NCI-H2107 treated with DMSO at 0.1 percent for 48 hours (cell line): Measurements from ENCODE around the gene P4HA2.

Experiments used
- DNase-seq: peaks from one replicate; lab custom pipeline; 2025; ENCODE audit not compliant: unreplicated experiment; lab: John Stamatoyannopoulos, UW

The P4HA2 gene

GRCh38 chr5:132204371-132205135 is 23.1 kb downstream of the P4HA2 start:
- DNase-seq: no peak

GRCh38 chr5:132203916-132204315 is 23.7 kb downstream of the P4HA2 start:
- no peak for DNase-seq

GRCh38 chr5:132203464-132203818 is 24.2 kb downstream of the P4HA2 start:
- DNase-seq: no peak

GRCh38 chr5:132202711-132203463 is 24.8 kb downstream of the P4HA2 start:
- DNase-seq: no peak

- DNase-seq: no peak
These were observed 28.5 kb downstream of the P4HA2 start for GRCh38 chr5:132199116-132199680.

GRCh38 chr5:132198571-132198970 is 29.1 kb downstream of the P4HA2 start:
- DNase-seq: no peak

GRCh38 chr5:132195727-132196126 is 31.9 kb downstream of the P4HA2 start:
- DNase-seq: no peak

GRCh38 chr5:132193165-132193694 is 34.4 kb downstream of the P4HA2 start:
- DNase-seq: no peak

- peak; percentile 50 for DNase-seq
These were observed 37.4 kb downstream of the P4HA2 start for GRCh38 chr5:132190161-132190817.

- DNase-seq: no peak
These were observed 43.1 kb downstream of the P4HA2 start for GRCh38 chr5:132184588-132184987.

- no peak for DNase-seq
These were observed 43.9 kb downstream of the P4HA2 start for GRCh38 chr5:132183723-132184122.

- DNase-seq: no peak
These were observed 45.2 kb downstream of the P4HA2 start for GRCh38 chr5:132182359-132183040.

GRCh38 chr5:132181011-132181629 is 46.5 kb downstream of the P4HA2 start:
- no peak for DNase-seq

- DNase-seq: peak; percentile 5
These were observed 47.4 kb downstream of the P4HA2 start for GRCh38 chr5:132180134-132180745.

- no peak for DNase-seq
These were observed 48.2 kb downstream of the P4HA2 start for GRCh38 chr5:132179405-132179804.

GRCh38 chr5:132177691-132178149 is 49.9 kb downstream of the P4HA2 start:
- no peak for DNase-seq

GRCh38 chr5:132176987-132177386 is 50.7 kb downstream of the P4HA2 start:
- DNase-seq: no peak

GRCh38 chr5:132176521-132176945 is 51.1 kb downstream of the P4HA2 start:
- DNase-seq: no peak

- DNase-seq: no peak
These were observed 64.7 kb downstream of the P4HA2 start for GRCh38 chr5:132162945-132163344.
